ENCODE data around the gene FLG.

FLG gene

GRCh38 chr1:152325111-152325510 lies at the start of gene FLG:
FLG (minus strand) TSS chr1:152325239; CDS start chr1:152315456, 9,783 bp downstream.
- TF ChIP-seq JUND (IDR thresholded peaks at IDR 0.05; ENCODE audit: low read depth), result no peak
- DNase-seq (ENCODE audit: low read depth in 1 of 2, low spot score in 1 of 2), result no peak
- in situ Hi-C loops (cut with HindIII; ENCODE audit: low pct_unique_long_range_greater_than_20kb, low sequenced_read_pairs), result no loop called here

- TF ChIP-seq JUND (IDR thresholded peaks at IDR 0.05; ENCODE audit: low read depth), result no peak
- in situ Hi-C loops (cut with HindIII; ENCODE audit: low pct_unique_long_range_greater_than_20kb, low sequenced_read_pairs), result no loop called here
- no peak for DNase-seq (ENCODE audit: low read depth in 1 of 2, low spot score in 1 of 2)
These were observed 49.4 kb upstream of the FLG start for GRCh38 chr1:152374451-152374850.

- DNase-seq (ENCODE audit: low read depth in 1 of 2, low spot score in 1 of 2), result peak in 1 of 2 experiments; percentile 26
- TF ChIP-seq JUND (IDR thresholded peaks at IDR 0.05; ENCODE audit: low read depth), result no peak
- in situ Hi-C loops (cut with HindIII; ENCODE audit: low pct_unique_long_range_greater_than_20kb, low sequenced_read_pairs), result no loop called here
These were observed 47.6 kb upstream of the FLG start for GRCh38 chr1:152372672-152373071.

DNA sequence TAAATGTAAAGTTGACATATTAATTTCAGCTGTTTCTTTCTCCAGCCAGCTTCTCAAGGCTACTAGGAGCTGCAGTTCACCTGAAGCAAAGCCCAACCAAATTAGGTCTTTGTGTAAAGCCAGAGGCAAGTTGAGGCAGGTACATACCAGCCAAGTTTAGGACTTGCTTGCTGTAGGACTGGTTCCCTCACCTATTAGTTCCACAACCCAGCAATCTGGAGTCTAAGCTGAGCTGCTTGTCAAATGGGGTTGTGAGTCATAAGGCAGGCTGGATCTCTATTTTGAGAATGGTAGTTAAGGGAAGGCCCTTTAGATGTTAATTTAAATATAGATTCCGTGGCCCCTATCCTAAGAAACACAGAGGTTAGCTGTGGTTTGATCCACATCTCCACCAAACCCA lies 42.4 kb upstream of the FLG start:
- DNase-seq (ENCODE audit: low read depth in 1 of 2, low spot score in 1 of 2), result peak in 1 of 2 experiments; percentile 13
- in situ Hi-C loops (cut with HindIII; ENCODE audit: low pct_unique_long_range_greater_than_20kb, low sequenced_read_pairs), result no loop called here
- no peak for TF ChIP-seq JUND (IDR thresholded peaks at IDR 0.05; ENCODE audit: low read depth)

DNA sequence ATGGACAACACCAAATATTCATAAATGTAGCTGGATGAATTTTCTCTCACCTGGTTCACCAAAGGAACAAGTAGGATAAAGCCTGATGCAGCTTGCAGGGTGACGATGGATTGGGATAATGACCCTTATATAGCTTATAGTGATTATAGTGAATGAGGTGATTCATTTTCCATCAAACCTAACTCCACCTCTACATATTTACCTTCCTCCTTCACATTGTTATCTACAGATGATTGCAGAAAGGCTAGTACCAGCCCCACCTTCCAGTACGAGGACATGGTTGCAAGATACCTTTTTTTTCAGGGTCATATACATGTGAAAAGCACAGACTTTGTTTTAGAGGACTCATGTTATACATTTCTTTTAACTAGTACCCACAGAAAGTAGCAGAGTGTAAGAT lies 34.9 kb upstream of the FLG start, which contains the start of gene FLG2:
FLG2 (minus strand) TSS at position 101 of the 400 bp plus-strand sequence. CDS start 1,122 bp downstream, outside the sequence.
- in situ Hi-C loops (cut with HindIII; ENCODE audit: low pct_unique_long_range_greater_than_20kb, low sequenced_read_pairs), result no loop called here
- DNase-seq (ENCODE audit: low read depth in 1 of 2, low spot score in 1 of 2), result no peak
- TF ChIP-seq JUND (IDR thresholded peaks at IDR 0.05; ENCODE audit: low read depth), result no peak

DNA sequence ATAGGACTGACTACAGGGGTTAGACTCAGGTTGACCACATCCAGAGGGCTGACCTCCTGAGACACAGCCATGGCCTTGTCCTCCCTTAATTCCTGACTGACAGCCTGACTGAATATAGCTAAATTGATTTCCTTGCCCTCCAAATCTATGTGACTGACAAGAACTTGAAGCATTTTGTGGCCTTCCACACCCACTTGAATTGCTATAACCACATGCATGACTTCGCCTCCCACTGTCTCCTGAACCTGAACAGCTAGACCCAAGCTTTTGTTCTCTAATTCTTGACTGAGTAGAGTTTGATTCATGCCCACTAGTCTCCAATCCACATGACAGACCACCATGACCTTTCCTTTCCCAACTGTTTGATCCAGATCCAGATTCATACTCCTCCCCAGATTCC lies 31.7 kb upstream of the FLG start:
- DNase-seq (ENCODE audit: low read depth in 1 of 2, low spot score in 1 of 2), result no peak
- TF ChIP-seq JUND (IDR thresholded peaks at IDR 0.05; ENCODE audit: low read depth), result no peak
- in situ Hi-C loops (cut with HindIII; ENCODE audit: low pct_unique_long_range_greater_than_20kb, low sequenced_read_pairs), result no loop called here

DNA sequence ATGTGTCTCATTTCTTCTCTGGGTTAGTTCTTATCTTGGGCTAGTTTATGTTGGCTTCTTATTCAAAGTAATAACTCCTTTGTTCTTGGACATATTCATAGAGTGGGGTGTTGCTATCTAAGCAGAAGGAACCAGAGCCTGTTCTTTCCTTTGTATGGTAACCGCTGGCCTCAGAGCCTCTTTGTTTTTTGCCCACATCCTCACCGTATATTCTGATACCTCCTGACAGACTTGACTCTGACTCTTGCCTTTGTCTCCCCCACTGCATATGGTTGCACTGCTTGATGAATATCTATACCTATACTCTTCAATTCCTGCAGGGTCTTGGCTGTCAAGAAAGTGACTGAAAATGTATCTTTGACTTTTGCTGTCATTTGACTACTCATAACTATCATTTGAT lies 24.6 kb upstream of the FLG start:
- TF ChIP-seq JUND (IDR thresholded peaks at IDR 0.05; ENCODE audit: low read depth), result no peak
- DNase-seq (ENCODE audit: low read depth in 1 of 2, low spot score in 1 of 2), result no peak
- in situ Hi-C loops (cut with HindIII; ENCODE audit: low pct_unique_long_range_greater_than_20kb, low sequenced_read_pairs), result no loop called here

- in situ Hi-C loops (cut with HindIII; ENCODE audit: low pct_unique_long_range_greater_than_20kb, low sequenced_read_pairs), result no loop called here
- peak in 1 of 2 experiments; percentile 24 for DNase-seq (ENCODE audit: low read depth in 1 of 2, low spot score in 1 of 2)
- no peak for TF ChIP-seq JUND (IDR thresholded peaks at IDR 0.05; ENCODE audit: low read depth)
These were observed 23.4 kb upstream of the FLG start for GRCh38 chr1:152348447-152348846.

DNA sequence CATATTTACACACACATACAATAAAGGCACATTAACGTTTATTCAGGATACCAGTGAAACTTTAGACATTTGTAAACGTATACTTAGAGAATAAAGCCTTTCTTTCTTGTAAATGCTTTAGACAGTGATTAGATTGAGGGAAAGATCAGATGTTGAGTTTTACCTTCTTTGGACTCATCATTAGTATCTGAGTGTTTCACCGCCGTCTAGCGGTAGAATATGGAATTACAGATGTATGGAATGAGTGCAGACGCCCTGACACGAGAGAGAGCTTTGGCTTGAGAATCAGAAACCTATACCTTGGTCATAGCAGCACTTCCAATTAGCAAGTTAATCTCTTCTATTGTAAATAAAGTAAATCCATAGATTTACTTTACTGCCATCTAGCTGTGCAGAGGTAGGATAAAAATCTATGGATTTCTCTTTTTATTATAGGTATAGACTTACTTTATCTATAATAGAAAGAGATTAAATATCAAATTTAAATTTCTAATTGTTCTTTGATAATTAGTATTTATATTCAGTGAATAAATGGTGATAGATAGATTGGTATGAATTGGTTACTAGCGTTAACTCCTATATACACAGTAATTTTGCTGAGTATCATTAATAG lies 22.2 kb upstream of the FLG start:
- peak; percentile 28 to 84 for DNase-seq (ENCODE audit: low read depth in 1 of 2, low spot score in 1 of 2)
- in situ Hi-C loops (cut with HindIII; ENCODE audit: low pct_unique_long_range_greater_than_20kb, low sequenced_read_pairs), result no loop called here
- no peak for TF ChIP-seq JUND (IDR thresholded peaks at IDR 0.05; ENCODE audit: low read depth)

- no peak for DNase-seq (ENCODE audit: low read depth in 1 of 2, low spot score in 1 of 2)
- in situ Hi-C loops (cut with HindIII; ENCODE audit: low pct_unique_long_range_greater_than_20kb, low sequenced_read_pairs), result no loop called here
- no peak for TF ChIP-seq JUND (IDR thresholded peaks at IDR 0.05; ENCODE audit: low read depth)
These were observed 19.4 kb upstream of the FLG start for GRCh38 chr1:152344438-152344837.

DNA sequence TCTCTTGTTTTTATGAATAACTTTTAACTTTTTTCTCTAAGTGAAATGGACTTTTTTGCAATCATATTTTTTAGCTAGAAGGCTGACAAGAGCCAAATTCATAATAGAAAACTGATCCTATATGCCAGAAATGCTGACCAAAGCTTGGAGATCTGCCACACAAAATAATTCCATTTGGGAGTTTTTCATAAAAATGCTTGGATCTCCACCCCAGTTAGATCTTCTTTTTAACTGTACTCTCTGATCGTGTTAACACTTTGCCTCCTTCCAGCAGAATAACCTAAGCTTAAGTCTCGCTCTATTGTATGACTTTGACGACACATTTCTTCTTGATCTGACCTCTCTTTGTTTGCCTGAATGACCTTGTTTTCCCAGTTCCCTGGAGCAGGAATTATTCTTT lies 18.0 kb upstream of the FLG start:
- in situ Hi-C loops (cut with HindIII; ENCODE audit: low pct_unique_long_range_greater_than_20kb, low sequenced_read_pairs), result no loop called here
- TF ChIP-seq JUND (IDR thresholded peaks at IDR 0.05; ENCODE audit: low read depth), result no peak
- DNase-seq (ENCODE audit: low read depth in 1 of 2, low spot score in 1 of 2), result no peak

GRCh38 chr1:152335399-152335798 lies 10.4 kb upstream of the FLG start:
- in situ Hi-C loops (cut with HindIII; ENCODE audit: low pct_unique_long_range_greater_than_20kb, low sequenced_read_pairs), result no loop called here
- DNase-seq (ENCODE audit: low read depth in 1 of 2, low spot score in 1 of 2), result no peak
- no peak for TF ChIP-seq JUND (IDR thresholded peaks at IDR 0.05; ENCODE audit: low read depth)

DNA sequence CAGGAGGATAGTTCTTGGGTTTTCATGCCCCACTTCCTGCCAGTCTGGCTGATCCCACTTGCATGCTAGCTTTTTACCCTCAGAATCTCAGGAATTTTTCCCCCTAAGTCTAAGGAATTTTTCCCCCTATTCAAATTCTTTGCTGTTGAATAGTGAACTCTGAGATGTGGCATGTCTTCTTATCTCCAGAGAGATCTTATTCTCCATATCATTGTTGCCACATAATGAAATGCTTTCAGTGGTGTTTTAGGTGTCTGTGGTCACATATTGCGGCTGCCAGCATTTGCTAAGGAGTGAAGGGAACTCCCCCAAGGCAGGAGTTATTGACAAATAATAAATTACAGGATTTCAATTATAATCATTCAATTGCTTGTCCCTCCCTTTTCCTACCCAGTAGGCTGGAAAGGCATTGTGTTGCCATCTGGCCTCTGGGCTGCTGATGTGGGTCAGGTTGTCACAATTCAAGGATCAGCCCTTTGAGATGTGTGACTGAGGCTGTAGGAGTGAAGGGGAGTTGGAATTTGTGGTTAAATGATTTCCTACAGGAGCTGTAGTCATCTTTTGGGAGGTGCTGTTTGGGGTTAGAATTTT lies 3.9 kb upstream of the FLG start:
- in situ Hi-C loops (cut with HindIII; ENCODE audit: low pct_unique_long_range_greater_than_20kb, low sequenced_read_pairs), result no loop called here
- TF ChIP-seq JUND (IDR thresholded peaks at IDR 0.05; ENCODE audit: low read depth), result no peak
- DNase-seq (ENCODE audit: low read depth in 1 of 2, low spot score in 1 of 2), result no peak

DNA sequence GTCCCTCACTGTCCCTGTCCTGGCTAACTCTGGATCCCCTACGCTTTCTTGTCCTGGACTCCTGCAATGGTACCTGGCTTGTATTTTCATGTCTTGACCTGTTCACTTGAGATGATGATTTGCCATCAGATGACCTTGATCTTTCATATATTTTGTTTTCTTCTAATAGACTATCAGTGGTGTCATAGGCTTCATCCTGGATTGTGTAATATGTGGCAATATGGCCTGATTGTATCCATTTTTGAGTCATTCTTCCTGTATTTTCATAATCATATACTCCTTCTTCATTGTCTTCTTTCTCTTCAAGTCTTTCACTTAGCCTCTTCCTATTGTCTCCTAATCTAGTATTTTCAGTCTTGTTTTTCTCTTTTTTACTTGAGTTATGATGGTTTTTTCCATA lies 11.1 kb downstream of the FLG start:
- no peak for TF ChIP-seq JUND (IDR thresholded peaks at IDR 0.05; ENCODE audit: low read depth)
- DNase-seq (ENCODE audit: low read depth in 1 of 2, low spot score in 1 of 2), result no peak
- in situ Hi-C loops (cut with HindIII; ENCODE audit: low pct_unique_long_range_greater_than_20kb, low sequenced_read_pairs), result no loop called here

All from T47D (cell line).